SKM-1 (cell line): ENCODE results near the gene ACOT13.
A peak's percentile ranks its signal among the peaks of the same experiment; 100 is the strongest.
"Not testable (repeated sequence)": the region's sequence is repeated elsewhere in the genome, so short reads cannot be mapped to it uniquely, and the experiment has no call there.

Source experiments
- DNase-seq: peaks from one replicate; lab custom pipeline; 2025; ENCODE audit not compliant: unreplicated experiment; lab: John Stamatoyannopoulos, UW

The ACOT13 gene

DNA sequence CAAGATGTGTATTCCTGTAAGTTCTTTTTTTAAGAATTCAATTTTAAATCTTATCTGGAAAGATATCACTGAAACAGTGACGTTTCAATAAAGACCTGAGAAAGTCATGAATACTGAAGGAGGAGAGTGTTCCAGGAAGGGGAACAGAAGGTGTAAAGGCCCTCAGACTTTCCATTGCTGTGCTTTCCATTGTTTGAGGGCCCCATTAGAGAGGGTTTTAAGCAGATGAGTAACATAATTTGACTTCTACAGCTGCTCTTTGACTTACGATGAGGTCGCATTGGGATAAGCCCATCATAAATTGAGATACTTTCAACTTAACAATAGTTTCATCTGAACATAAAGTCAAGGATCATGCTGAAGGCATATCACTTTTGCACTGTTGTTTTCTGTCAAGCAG is 24.7 kb downstream of the ACOT13 start:
- DNase-seq, result no peak

DNA sequence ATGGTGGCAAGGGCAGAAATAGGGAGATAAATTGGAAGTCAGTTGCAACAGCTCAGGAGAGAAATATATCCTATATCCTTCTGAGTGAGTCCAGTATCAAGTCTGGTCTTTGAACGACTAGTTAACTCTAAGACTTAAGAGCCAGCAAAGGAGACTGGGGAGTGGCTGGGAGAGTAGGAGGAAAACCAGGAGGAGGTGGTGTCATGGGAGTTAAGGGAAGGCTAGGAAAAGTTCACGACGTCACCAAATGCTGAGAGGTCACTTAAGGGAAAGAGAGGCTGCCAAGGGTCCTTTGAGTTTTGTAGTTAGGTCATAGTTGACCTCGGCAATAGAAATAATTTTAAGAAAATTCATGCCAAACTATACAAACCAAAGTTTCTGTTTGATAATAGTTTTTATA is 25.1 kb downstream of the ACOT13 start:
- DNase-seq, result no peak

DNA sequence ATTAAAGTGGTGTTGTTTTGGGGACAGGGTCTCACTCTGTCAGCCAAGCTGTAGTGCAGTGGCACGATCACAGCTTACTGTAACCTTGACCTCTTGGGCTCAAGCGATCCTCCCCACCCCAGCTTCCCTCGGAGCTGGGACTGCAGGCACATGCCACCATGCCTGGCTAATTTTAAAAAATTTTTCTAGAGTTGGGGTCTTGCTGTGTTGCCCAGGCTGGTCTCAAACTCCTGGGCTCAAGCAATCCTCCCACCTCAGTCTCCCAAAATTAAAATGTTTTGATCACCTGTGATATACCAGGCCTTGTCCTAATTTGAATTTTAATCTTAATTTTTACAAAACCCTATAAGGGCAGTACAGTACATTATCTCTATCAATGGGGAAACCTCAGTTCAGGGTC is 25.5 kb downstream of the ACOT13 start:
- no peak for DNase-seq

DNA sequence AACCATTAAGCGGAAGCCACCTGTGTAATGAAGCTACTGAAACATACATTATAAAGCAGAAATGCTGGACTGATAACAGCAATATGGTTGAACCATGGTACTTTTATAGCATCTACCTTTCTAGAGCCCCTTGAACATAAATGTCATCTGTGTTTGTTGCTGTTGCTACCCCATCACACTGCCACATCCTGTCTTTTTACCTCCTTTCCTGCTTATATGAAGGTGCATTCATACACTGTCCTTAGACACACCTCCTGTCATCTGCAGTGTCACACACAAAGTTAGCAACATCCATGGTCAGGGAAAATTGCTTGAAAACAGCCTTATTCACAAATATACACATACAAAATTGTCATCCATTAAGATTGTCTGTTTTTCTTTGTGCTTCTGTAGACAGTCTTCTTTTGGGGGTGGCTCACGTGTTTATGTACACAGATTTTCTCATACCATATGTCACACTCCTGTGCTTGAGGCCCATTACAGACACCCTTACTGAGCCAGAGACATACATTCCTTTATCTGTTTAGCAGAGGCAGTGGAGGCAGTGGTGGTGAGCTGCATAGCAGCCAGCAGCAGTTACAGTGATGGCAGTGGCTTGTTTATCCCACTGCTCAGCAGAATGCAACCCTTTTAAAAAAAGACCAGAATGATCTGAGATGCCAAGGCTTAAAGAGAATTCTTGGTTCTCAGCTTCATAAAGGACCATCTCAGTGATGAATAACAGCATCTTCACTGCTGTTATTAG is 26.1 kb downstream of the ACOT13 start:
- no peak for DNase-seq

DNA sequence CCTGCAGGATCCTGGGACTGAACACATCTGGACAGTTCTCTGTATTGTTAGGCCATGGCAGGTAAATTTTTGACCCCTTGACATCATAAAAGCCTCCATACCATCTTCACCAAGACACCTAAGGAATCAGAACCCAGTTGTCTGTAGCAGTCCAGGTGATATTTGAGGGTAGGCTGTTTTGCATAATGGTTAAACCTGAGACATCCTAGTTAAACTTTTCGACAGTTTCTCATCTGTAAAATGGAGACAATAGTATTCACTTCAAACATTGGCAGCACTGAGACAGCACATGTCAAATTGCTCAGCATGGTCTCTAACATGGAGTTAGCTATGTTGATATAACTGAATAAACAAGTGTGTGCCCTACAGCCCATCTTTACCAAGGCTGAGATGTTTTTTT is 27.3 kb downstream of the ACOT13 start:
- DNase-seq, result no peak

DNA sequence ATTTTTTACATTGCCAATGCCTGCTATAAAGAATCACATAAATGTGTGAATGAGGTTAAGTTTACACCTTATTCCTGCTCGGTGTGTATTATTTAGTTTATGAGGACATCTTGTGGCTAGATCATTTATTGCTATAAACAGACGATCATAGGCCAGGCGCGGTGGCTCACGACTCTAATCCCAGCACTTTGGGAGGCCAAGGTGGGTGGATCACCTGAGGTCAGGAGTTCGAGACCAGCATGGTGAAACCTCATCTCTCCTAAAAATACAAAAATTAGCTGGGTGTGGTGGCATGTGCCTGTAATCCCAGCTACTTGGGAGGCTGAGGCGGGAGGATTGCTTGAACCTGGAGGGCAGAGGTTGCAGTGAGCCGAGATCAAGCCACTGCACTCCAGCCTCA is 28.8 kb downstream of the ACOT13 start:
- DNase-seq, result not testable (repeated sequence)

DNA sequence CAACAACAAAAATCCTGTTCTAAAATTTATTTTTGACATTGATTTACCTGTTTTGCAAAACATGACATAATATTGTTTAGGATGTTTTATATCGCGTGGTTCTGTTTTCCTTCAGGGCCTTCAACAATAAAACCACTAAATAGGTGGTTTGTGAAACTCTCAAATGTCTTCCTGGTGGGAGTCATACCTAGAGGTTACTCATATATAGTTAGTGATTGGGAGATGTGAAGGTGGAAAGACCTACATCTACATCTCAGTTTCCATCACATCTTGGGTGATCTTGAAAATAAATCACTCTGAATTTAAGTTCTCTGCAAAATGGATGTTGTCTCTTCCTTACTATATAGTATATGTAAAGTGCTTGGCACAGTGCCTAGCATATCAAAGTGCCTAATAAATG is 29.2 kb downstream of the ACOT13 start:
- DNase-seq, result no peak

DNA sequence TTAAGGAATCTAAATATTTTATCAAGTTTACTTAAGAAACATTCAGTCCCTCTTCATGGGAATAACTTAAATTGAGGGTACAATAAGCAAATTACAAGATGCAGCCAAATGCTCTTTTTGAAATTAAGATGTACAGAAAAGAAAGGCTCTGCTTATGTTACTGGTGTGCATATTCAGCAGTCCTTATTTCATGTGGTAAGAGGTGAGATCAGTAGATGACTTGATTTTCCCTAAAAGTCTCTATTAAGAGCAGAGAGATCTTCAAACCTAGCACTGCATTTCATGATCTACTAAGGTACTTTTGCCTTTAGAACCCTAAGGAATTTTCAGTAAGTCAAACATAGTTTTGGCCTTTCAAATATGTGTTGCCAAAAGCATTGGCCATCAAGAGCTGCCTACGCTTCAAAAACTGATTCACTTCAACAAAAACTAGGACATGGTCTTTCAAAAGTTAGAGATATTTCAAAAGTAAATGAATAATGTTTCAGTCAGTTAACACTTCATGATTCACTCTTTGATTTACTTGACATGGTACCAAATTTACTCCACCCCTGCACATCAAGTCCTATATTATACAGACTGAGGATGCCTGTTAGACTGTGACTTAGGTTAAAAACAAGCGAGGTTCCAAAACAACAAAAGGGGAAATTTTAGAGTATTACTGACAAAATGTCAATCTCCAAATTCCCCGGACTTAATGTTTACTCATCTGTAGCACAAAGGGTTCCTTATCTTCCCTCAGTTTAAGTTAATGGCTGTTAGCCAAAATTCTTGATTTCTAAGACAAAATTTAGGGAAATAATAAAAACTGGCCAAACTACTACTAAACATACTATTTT is 32.9 kb downstream of the ACOT13 start:
- no peak for DNase-seq

DNA sequence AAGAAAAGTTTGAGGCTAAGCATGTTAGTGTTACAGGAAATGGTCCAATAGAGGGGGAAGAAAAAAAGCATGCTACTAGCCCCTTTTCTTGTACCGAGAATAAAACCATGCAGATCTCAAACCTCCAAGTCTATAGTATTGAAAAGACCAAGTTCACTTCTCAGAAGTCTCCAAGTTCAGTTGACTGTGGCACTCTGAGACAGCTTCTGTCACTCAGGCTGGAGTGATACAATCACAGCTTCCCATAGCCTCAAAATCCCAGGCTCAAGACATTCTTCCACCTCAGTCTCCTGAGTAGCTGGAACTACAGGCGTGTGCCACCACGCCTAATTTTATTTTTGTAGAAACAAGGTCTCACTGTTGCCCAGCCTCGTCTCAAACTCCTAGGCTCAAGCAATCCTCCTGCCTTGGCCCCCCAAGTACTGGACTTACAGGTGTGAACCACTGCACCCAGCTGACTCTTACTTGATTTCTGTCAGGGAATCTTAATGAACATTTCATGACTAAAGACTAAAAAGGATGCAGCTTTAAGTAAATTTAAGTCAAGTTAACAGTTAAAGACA is 35.9 kb downstream of the ACOT13 start:
- DNase-seq, result no peak

DNA sequence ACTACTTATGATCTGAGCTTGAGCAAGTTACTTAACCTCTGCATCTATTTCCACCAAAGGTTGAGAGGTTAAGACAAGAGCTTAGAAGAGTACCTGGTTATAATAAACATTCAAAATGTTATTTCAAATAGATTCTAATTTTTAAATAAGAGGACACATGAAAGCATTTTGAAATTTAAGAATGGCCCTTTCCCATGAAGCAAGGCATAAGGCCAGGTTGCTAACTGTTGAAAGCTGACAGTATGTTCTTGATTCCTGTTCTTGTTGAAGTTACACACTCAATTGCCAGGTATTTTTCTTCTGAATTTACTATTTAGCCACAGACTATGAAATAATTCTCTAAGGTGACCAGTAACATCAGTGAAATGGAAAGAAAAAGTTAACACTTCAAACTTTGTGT is 37.6 kb downstream of the ACOT13 start:
- DNase-seq, result no peak

DNA sequence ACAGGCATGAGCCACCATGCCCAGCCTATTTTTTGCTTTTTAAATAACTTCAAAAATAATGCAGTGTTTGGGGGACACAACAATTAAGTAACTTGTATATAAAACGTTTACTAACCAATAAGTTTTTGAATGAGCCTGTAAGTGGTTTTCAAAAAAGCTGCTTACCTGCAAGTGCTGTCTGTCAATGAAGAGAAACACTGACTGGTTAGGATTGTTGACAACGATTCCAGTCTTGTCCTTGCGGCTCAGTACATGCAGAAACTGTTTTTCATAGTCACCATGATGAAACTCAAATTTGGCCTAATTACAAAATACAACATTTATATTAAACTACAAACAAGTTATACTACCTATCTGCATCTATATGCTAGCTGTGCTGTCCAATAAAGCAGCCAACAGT is 41.7 kb downstream of the ACOT13 start:
- no peak for DNase-seq

DNA sequence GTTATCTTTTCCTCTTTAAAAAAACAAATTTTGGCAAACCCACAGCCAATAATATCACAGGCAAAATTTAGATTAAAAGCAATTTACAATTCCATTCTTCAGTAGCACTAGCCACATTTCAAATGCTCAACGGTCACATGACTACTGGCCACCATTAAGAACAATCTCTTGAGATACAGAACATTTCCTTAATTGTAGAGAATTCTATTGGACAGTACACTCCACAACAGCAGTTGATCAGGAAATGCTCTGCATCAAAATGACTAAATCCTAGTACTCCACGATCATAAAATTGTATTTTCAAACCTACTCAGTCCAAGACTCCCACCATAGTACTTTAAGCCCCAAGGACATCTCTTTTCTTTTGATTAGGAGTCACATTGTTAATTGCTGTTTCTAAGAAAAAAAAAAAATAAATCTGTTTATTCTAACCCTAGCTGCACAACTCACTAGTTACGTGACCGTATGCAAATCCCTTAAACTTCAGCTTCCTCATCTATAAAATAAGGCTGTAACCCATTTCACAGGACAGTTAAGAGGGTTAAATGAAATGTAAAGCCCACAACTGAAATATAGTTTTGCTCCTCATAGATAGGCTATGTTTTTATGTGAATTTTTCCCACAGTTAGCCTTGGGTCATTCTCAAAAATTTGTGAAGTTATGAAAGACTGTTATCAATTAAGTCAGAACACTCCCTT is 42.3 kb downstream of the ACOT13 start:
- no peak for DNase-seq

DNA sequence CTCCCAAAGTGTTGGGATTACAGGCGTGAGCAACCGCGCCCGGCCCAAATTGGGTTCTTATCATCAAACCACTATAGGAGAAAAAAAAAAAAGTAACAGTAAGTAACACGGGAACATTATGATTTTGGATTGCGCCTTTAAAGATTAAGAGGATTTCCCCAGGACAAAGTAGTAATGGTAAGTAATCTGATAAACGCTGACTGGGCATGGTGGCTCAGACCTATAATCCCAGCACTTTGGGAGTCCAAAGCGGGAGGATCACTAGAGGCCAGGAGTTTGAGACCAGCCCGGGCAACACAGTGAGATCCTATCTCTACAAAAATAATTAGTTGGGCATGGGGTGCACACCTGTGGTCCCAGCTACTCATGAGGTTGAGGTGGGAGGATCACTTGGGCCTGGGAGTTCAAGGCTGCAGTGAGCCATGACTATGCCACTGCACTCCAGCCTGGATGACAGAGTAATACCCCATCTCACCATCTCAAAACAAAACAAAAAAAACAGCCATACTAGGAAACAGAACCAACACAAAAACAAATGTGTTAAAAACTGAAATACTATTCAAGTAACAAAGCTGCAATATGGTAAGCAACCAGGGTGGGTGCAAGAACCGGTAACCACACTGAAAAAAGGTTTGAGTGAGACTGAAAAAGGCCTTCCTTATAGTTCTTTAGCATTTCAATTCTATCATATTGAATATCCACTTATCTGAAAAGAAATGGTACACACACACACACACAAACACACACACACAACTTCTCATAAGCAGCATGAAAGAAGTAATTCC is 43.8 kb downstream of the ACOT13 start:
- no peak for DNase-seq

DNA sequence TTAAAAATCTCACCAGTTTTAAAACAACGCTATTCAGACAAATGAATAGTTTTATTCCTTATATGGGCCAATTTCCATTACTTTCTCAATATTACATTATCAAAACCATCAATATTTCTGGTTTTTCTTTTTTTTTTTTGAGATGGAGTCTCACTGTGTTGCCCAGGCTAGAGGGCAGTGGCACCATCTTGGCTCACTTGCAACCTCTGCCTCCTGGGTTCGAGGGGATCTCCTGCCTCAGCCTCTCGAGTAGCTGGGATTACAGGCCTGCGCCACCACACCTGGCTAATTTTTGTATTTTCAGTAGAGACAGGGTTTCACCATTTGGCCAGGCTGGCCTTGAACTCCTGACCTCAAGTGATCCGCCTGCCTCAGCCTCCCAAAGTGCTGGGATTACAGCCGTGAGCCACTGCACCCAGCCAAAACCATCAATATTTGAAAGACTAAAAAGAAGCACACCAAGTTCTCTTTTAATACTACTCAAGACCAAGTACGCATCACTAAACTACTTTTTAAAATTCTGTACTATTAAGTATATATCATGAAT is 49.8 kb downstream of the ACOT13 start:
- not testable (repeated sequence) for DNase-seq

DNA sequence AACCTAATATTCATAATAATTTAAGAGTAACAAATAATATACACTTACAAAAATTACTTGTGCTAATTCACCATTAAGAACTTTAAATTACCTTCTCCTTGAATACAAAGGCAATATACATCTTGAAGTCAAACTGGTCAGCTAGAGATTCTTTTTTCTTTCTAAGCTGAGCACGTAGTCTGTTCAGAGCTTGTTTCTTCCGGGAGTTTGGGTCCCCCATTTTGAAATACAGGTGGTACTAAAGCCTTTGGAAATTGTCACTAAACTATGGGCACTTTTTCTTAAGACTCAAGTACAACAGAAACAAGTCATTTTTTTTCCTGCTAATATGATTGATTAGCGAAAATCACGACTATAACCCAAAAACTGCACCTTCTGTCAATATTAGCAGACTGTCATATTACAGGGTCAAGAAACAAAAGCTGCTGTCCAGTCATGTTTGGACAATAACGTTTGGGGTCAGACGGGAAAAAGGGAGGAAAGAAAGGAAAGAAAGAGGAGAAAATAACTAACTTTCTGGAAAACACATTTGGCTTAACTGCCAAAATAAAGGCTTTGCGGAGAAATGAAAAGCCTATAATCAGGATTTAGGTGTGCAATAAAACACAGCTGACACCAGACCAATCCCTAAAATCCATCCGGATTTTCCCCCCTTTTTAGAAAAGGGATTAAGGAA is 51.7 kb downstream of the ACOT13 start:
- no peak for DNase-seq

DNA sequence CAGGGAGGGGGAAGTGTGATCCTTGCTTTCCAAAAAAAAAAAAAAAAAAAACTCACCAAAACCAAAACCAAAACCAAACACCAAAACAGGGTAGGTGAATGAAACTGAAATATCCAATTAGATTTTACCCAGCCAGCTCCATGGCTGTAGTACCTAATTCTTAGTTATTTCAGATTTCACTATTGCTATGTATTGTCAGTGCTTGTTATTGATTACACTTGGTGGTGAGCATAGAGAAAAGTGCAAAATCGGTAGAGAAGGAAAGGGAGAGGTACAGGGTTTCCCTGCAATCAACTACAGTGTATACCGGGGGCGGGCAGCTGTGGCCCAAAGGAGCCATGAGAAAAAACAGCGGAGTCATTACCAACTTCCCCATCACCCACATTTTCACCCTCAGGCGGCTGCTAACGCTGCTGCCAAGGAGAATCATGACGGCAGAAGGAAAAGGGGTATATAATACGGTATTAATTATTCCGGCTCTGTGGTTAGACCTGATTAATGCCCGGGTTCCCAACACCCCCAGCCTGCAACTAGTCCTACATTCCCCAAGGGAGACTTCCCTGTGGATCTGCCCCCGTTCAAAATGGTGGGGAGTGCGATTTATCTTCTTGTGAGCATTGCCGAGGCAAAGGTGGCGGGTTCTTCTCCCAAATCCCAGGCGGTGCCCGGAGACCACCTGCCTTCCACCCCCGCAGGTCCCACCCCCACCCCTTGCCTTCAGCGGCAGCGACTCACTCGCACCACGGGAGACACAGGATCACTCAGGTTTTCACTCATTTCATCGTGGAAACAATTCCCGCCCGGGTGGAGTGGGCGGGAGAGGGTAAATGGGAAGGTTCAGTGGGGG is 52.5 kb downstream of the ACOT13 start, which contains the start of gene C6orf62:
Gene C6orf62, minus strand, starts transcription at position 30 of the 847 bp plus-strand sequence. CDS start 486 bp downstream, outside the sequence.
- peak; percentile 14 for DNase-seq

DNA sequence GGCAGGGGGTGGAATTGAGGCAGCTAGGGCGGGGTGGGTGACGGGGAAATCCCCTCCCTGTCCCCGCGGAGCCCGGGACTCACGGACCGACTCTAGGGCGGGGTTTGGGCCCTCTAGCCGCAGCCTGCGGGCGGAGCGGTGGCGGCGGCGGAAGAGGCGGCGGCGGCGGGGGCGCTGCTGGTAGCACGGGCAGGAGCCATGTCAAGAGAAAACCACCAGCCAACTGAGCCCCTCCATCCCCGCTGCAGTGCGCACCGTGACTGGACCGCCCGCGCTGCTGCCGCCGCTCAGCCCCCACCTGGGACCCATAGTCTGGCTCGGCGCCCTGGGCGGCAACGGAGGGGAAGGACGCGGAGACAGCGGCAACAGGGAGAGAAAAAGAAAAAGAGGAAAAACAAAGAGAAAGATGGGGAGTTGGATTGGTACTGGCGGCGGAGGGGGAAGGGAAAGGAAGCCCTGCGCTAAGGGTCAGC is 53.3 kb downstream of the ACOT13 start:
- DNase-seq, result no peak

DNA sequence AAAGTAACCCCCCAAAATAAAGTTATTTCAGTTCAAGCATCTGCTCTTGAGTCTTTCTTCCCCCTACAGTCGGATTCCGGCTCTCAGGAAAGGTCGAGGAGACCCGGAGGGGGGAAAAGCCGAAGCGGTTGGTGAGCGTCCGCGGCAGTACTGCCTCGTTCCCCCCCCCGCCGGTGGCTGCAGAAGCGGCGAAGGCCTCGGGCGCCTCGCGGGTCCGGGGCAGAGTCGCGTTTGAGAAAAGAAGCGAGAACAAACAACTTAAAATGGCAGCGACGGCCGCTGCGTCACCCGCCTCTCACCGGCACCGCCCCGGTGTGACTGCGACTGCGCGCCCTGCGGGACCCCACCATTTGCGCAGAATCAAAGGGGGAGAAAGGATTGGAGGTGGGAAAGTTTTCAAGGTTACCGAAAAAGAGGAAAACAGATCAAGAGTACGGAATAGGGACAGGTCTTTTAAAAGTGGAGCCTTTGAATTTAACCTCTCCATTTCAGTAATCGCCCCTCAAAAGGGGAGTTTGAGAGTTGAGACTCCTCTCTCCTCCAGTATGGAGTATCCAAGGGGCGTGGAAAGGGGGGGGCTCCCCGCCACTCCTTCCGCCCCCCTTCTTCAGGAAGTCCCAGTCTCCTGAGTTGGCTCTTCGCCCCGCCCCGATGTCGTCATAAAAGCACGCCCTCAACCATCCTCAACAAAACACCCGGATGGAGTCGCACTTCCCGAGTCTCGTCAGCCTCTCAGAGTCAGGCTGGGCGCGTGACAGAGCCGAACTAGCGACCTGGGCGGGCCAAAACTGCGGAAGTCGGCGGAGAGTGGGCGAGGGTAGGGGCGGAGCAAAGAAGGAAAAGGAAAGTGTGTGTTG is 54.0 kb downstream of the ACOT13 start:
- DNase-seq, result peak; percentile 98
